GM18520 (cell line): ENCODE results near the gene C12orf75.

Experiments
- ATAC-seq: cut with Tn5 transposase; IDR thresholded peaks from one replicate; pipeline ENCODE4 v1.9.1; 2021; ENCODE audit not compliant: unreplicated experiment

The C12orf75 gene

GRCh38 chr12:105409801-105410471 lies 79.4 kb downstream of the C12orf75 start:
- ATAC-seq = no peak

GRCh38 chr12:105413911-105414487 lies 83.5 kb downstream of the C12orf75 start:
- ATAC-seq = no peak

DNA sequence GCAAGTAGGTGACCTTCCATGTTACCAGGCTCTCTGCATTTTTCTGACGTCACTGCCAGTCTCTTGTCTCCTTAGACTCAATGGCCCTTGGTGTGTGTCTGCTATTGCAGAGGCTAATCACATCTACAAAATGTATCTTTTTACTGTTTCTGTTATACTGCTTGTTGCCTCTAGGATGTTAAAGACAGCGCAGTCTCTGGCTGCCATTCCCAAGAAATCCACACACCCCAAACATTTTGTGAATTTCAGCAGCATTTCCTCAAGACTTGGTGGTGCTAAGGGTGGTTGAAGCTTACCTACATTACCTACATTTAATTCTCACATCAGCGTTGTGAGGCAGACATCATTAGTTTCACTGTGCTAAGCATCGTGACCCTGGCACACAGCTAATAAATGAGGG lies 87.2 kb downstream of the C12orf75 start:
- ATAC-seq = no peak

DNA sequence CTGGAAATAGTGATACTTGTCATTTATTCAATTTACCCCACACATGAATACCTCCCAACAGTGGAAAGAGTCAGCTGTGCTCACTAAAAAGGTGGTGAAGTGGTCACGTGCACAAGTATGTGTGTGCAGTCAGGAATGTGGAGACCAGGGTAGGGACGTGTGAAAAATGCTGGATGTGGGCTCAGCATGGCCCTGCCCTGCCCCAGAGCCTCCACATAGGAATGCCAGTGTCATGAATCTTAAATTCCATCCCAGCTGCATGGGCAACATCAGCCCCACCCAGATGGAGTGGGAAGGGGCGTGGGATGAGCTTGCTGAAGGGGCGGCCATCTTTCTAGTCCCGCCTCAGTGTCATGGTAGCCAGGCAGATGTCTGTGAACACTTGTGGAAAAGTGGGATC lies 87.7 kb downstream of the C12orf75 start:
- ATAC-seq = no peak

GRCh38 chr12:105418821-105419291 lies 88.4 kb downstream of the C12orf75 start:
- ATAC-seq = no peak

GRCh38 chr12:105419606-105420005 lies 89.1 kb downstream of the C12orf75 start:
- no peak for ATAC-seq

DNA sequence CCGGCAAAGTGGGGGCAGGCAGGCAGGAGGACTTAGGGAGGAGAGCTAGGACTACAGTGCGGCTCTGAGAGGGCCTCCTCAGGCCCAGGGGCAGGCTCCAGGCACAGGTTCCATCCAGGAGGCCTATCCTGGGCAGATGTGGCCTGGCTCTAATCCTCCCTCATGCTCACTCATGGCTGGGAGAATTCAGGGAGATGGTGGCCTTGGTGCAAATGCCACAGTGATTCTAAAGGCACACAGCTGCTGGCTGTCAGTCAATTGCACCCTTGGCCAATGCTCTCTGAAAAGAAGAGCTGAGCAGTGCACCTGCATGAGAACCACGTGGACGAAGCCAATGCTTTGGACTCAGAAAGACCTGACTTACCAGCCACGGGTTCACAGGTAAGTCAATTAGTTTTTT lies 89.6 kb downstream of the C12orf75 start:
- no peak for ATAC-seq

- no peak for ATAC-seq
These were observed 90.3 kb downstream of the C12orf75 start for GRCh38 chr12:105420659-105421240.
